H9 (cell line): Measurements from ENCODE around the gene MAPT. TPM values are rescaled to one million over a fixed set of nuclear protein-coding genes. Genes with fewer than 3 reads are reported as not detected.
A peak's percentile ranks its signal among the peaks of the same experiment; 100 is the strongest.

ENCODE experiments used
- DNase-seq: peaks from one replicate; pipeline ENCODE4 v3.0.0-alpha.2; 2017
- H2AFZ ChIP-seq: one replicate; pipeline ENCODE4 v1.6.1; 2013; ENCODE audit warnings: mild to moderate bottlenecking, low read length, control low read depth, moderate library complexity
- H2AK5ac ChIP-seq: 2 replicates; pipeline ENCODE4 v1.6.1; 2013; ENCODE audit warnings: low read length, control low read depth, mixed read lengths; ENCODE audit not compliant: insufficient read length
- H2BK120ac ChIP-seq: one replicate; pipeline ENCODE4 v1.6.1; 2013; ENCODE audit warnings: low read depth, mild to moderate bottlenecking, low read length, control low read depth, inconsistent platforms; ENCODE audit not compliant: poor library complexity, severe bottlenecking
- H2BK12ac ChIP-seq: 2 replicates; pipeline ENCODE4 v1.6.1; 2013; ENCODE audit warnings: low read length, control low read depth, mixed read lengths, low read depth; ENCODE audit not compliant: insufficient read length
- H2BK15ac ChIP-seq: 2 replicates; pipeline ENCODE4 v1.6.1; 2013; ENCODE audit warnings: low read depth, low read length, control low read depth
- H2BK20ac ChIP-seq: one replicate; pipeline ENCODE4 v1.6.1; 2013; ENCODE audit warnings: low read depth, mild to moderate bottlenecking, low read length, control low read depth, inconsistent platforms; ENCODE audit not compliant: poor library complexity, severe bottlenecking
- H2BK5ac ChIP-seq: 2 replicates; pipeline ENCODE4 v1.6.1; 2013; ENCODE audit warnings: low read length, control low read depth, mixed read lengths; ENCODE audit not compliant: insufficient read length
- H3K14ac ChIP-seq: 2 replicates; pipeline ENCODE4 v1.6.1; 2013; ENCODE audit warnings: low read length, control low read depth; ENCODE audit not compliant: insufficient read depth
- H3K18ac ChIP-seq: 2 replicates; pipeline ENCODE4 v1.6.1; 2013; ENCODE audit warnings: low read depth, mild to moderate bottlenecking, mixed read lengths, low read length, control low read depth; ENCODE audit not compliant: insufficient read length
- H3K23ac ChIP-seq: 2 replicates; pipeline ENCODE4 v1.6.1; 2013; ENCODE audit warnings: low read length, control low read depth, mixed read lengths, low read depth; ENCODE audit not compliant: insufficient read length
- H3K23me2 ChIP-seq: 2 replicates; pipeline ENCODE4 v1.6.1; 2013; ENCODE audit warnings: low read depth, mild to moderate bottlenecking, mixed read lengths, low read length, control low read depth; ENCODE audit not compliant: insufficient read length, poor library complexity, severe bottlenecking
- H3K27ac ChIP-seq: 2 replicates; pipeline ENCODE4 v1.5.1; 2013; ENCODE audit warnings: low read length, control low read depth, mixed read lengths, low read depth; ENCODE audit not compliant: insufficient read length
- H3K27me3 ChIP-seq: 2 replicates; pipeline ENCODE4 v1.6.1; 2013; ENCODE audit warnings: low read length, control low read depth, inconsistent platforms; ENCODE audit not compliant: insufficient read depth
- H3K4ac ChIP-seq: 2 replicates; pipeline ENCODE4 v1.6.1; 2013; ENCODE audit warnings: low read depth, mild to moderate bottlenecking, control low read depth, inconsistent platforms, low read length, moderate library complexity
- H3K4me1 ChIP-seq: 2 replicates; pipeline ENCODE4 v1.6.1; 2013; ENCODE audit warnings: low read length, control low read depth, inconsistent platforms; ENCODE audit not compliant: insufficient read depth
- H3K4me2 ChIP-seq: 2 replicates; pipeline ENCODE4 v1.6.1; 2013; ENCODE audit warnings: low read length, control low read depth, mixed read lengths; ENCODE audit not compliant: insufficient read length, insufficient read depth
- H3K56ac ChIP-seq: 2 replicates; pipeline ENCODE4 v1.6.1; 2013; ENCODE audit warnings: low read depth, mild to moderate bottlenecking, mixed read lengths, low read length, control low read depth; ENCODE audit not compliant: insufficient read length
- H3K79me1 ChIP-seq: 2 replicates; pipeline ENCODE4 v1.6.1; 2013; ENCODE audit warnings: low read depth, mild to moderate bottlenecking, moderate library complexity, low read length, control low read depth, inconsistent platforms; ENCODE audit not compliant: insufficient read depth, poor library complexity, severe bottlenecking
- H3K79me2 ChIP-seq: 2 replicates; pipeline ENCODE4 v1.6.1; 2013; ENCODE audit warnings: low read length, control low read depth, inconsistent platforms; ENCODE audit not compliant: insufficient read depth
- H3K9ac ChIP-seq: 2 replicates; pipeline ENCODE4 v1.6.1; 2013; ENCODE audit warnings: low read length, control low read depth, mixed read lengths; ENCODE audit not compliant: insufficient read length; ENCODE audit errors: extremely low read depth
- H3K9me3 ChIP-seq: one replicate; pipeline ENCODE4 v1.6.1; 2013; ENCODE audit warnings: low read depth, low read length, inconsistent platforms; ENCODE audit not compliant: control insufficient read depth
- H3T11ph ChIP-seq: one replicate; pipeline ENCODE4 v1.6.1; 2013; ENCODE audit warnings: mild to moderate bottlenecking, low read length, control low read depth, inconsistent platforms
- H4K20me1 ChIP-seq: one replicate; pipeline ENCODE4 v1.6.1; 2013; ENCODE audit not compliant: control insufficient read depth, insufficient read length, insufficient read depth
- H4K5ac ChIP-seq: 2 replicates; pipeline ENCODE4 v1.6.1; 2013; ENCODE audit warnings: low read depth, mild to moderate bottlenecking, mixed read lengths, low read length, control low read depth; ENCODE audit not compliant: insufficient read length
- H4K8ac ChIP-seq: replicated peaks from 2 replicates; pipeline ENCODE4 v1.6.1; 2013; ENCODE audit warnings: low read length, control low read depth, mixed read lengths, low read depth; ENCODE audit not compliant: insufficient read length
- H4K91ac ChIP-seq: 2 replicates; pipeline ENCODE4 v1.6.1; 2013; ENCODE audit warnings: low read depth, mild to moderate bottlenecking, moderate library complexity, mixed read lengths, low read length, control low read depth; ENCODE audit not compliant: insufficient read length
- H3K27ac Mint-ChIP-seq, 3 experiments: 2 replicates in 2 of 3; 3 replicates in 1 of 3; pipeline ENCODE4 v1.8.0; 2020 to 2021; ENCODE audit warnings: mixed read lengths in 3 of 3, mild to moderate bottlenecking in 1 of 3, moderate library complexity in 1 of 3
- H3K27me3 Mint-ChIP-seq: 2 replicates; pipeline ENCODE4 v1.8.0; 2021; ENCODE audit warnings: low read depth, mild to moderate bottlenecking, moderate library complexity, mixed read lengths
- H3K36me3 Mint-ChIP-seq, 3 experiments: 2 replicates in 2 of 3; 3 replicates in 1 of 3; pipeline ENCODE4 v1.8.0; 2020 to 2021; ENCODE audit warnings: low read depth in 3 of 3, mixed read lengths in 3 of 3; ENCODE audit not compliant: insufficient read depth in 1 of 3
- H3K4me1 Mint-ChIP-seq, 2 experiments: 2 replicates each; pipeline ENCODE4 v1.8.0; 2020; ENCODE audit warnings: mixed read lengths in 2 of 2
- H3K4me3 Mint-ChIP-seq, 2 experiments: 2 replicates in 1 of 2; 3 replicates in 1 of 2; pipeline ENCODE4 v1.8.0; 2020 to 2021; ENCODE audit warnings: mild to moderate bottlenecking in 2 of 2, mixed read lengths in 2 of 2, moderate library complexity in 1 of 2
- H3K9me3 Mint-ChIP-seq, 2 experiments: 2 replicates in 1 of 2; 3 replicates in 1 of 2; pipeline ENCODE4 v1.8.0; 2020; ENCODE audit warnings: mild to moderate bottlenecking in 2 of 2, mixed read lengths in 2 of 2, moderate library complexity in 1 of 2
- CTCF ChIP-seq: fragments of 200-600 bp; sonication (generic); conservative IDR thresholded peaks from 3 replicates; pipeline ENCODE4 v1.8.0; 2021; ENCODE audit warnings: antibody characterized with exemption, mild to moderate bottlenecking
- WGBS: extraction: QIAGEN DNeasy Blood & Tissue Kit; methylation state at CpG from one replicate; pipeline ENCODE4 v1.1.7; 2013; ENCODE audit warnings: missing lambda C conversion rate, low lambda C conversion rate, mixed read lengths; ENCODE audit not compliant: insufficient read length; ENCODE audit errors: extremely low coverage; 5-methylcytosine and 5-hydroxymethylcytosine counted together
- total RNA-seq: library from RNA; stranded (reverse); gene quantifications from 2 replicates; pipeline ENCODE4 v1.2.1, GENCODE V29; 2021

MAPT gene
- total RNA-seq, 1 experiment from 2014 or later: 1.6 TPM

- Histone ChIP-seq H3T11ph (no peak overlapping the region), H3K4me1 (peaks cover 7% of the 10 kb centered on the region; the same call in 1 of the 2 replicates), H4K5ac (no peak overlapping the region), H3K9me3 (no peaks in the 10 kb centered on the region), H4K20me1 (no peaks in the 10 kb centered on the region), H3K27ac (no peak overlapping the region), H2BK120ac (no peak overlapping the region), H4K91ac (no peak overlapping the region), H3K56ac (no peak overlapping the region), H4K8ac (no peak overlapping the region), H2AK5ac (no peak overlapping the region), H3K23me2 (no peaks in the 10 kb centered on the region), H3K4me2 (no peak overlapping the region), H3K79me1 (no peaks in the 10 kb centered on the region), H2BK12ac (no peak overlapping the region), H3K23ac (no peak overlapping the region), H2AFZ (no peak overlapping the region), H3K79me2 (no peaks in the 10 kb centered on the region), H3K9ac (no peak overlapping the region), H2BK5ac (no peak overlapping the region), H2BK20ac (no peak overlapping the region), H3K18ac (no peak overlapping the region), H3K27me3 (no peaks in the 10 kb centered on the region), H2BK15ac (no peak overlapping the region), H3K4ac (no peak overlapping the region), H3K14ac (no peak overlapping the region; the same call in 1 of the 2 replicates)
- Mint-ChIP-seq H3K4me1 (peaks cover 28 to 40% of the 10 kb centered on the region in 2 experiments), H3K36me3 (no peaks in the 10 kb centered on the region), H3K27me3 (peaks cover 17% of the 10 kb centered on the region), H3K4me3 (peak overlapping the region in 1 of 2 experiments; percentile 41; a peak in 1 of 5 replicates), H3K27ac (no peak overlapping the region), H3K9me3 (no peaks in the 10 kb centered on the region)
- WGBS: no CpG with 5 or more reads among the region's 11 CpGs
- DNase-seq: no peak
- TF ChIP-seq CTCF: no peak
These were observed 47.9 kb downstream of the MAPT start for GRCh38 chr17:45942284-45942683.
